HG02840 (cell line): ENCODE measurements around the gene NXN.
"Not testable (repeated sequence)": the region's sequence is repeated elsewhere in the genome, so short reads cannot be mapped to it uniquely, and the experiment has no call there.

Source experiments
- ATAC-seq: cut with Tn5 transposase; IDR thresholded peaks from one replicate; pipeline ENCODE4 v1.9.1; 2021; ENCODE audit warnings: mild to moderate bottlenecking, moderate library complexity, moderate number of reproducible peaks; ENCODE audit not compliant: unreplicated experiment, low FRiP score

Gene NXN

GRCh38 chr17:806781-807522, 172.6 kb downstream of the NXN start:
- no peak for ATAC-seq

- no peak for ATAC-seq
Observed at GRCh38 chr17:806346-806745, 173.2 kb downstream of the NXN start.

GRCh38 chr17:805886-806285, 173.7 kb downstream of the NXN start:
- not testable (repeated sequence) for ATAC-seq

GRCh38 chr17:804541-805435, 174.8 kb downstream of the NXN start:
- no peak for ATAC-seq

GRCh38 chr17:802901-803881, 176.4 kb downstream of the NXN start:
- no peak for ATAC-seq

- ATAC-seq, result no peak
Observed at GRCh38 chr17:802481-802880, 177.1 kb downstream of the NXN start.

GRCh38 chr17:801660-802059, 177.9 kb downstream of the NXN start:
- no peak for ATAC-seq

GRCh38 chr17:800446-801242, 178.9 kb downstream of the NXN start:
- no peak for ATAC-seq

GRCh38 chr17:799261-799660, 180.3 kb downstream of the NXN start:
- ATAC-seq, result no peak

- no peak for ATAC-seq
Observed at GRCh38 chr17:798246-798645, 181.3 kb downstream of the NXN start.

- ATAC-seq, result no peak
Observed at GRCh38 chr17:797236-797840, 182.2 kb downstream of the NXN start.

GRCh38 chr17:796609-797008, 183.0 kb downstream of the NXN start:
- no peak for ATAC-seq

- no peak for ATAC-seq
Observed at GRCh38 chr17:795721-796120, 183.9 kb downstream of the NXN start.

GRCh38 chr17:795276-795675, 184.3 kb downstream of the NXN start:
- no peak for ATAC-seq

GRCh38 chr17:794876-795275, 184.7 kb downstream of the NXN start:
- ATAC-seq, result no peak

GRCh38 chr17:792277-792676, 187.3 kb downstream of the NXN start:
- no peak for ATAC-seq

- ATAC-seq, result no peak
Observed at GRCh38 chr17:791829-792228, 187.7 kb downstream of the NXN start.

GRCh38 chr17:790874-791247, 188.7 kb downstream of the NXN start:
- not testable (repeated sequence) for ATAC-seq
